CD14-positive monocyte (primary cell): ENCODE results near the gene BPI. TPM values are rescaled to one million over a fixed set of nuclear protein-coding genes. Genes with fewer than 3 reads are reported as not detected.

Experiments
- DNase-seq, 3 donors: peaks; one replicate each; pipeline ENCODE4 v3.0.0-alpha.2; 2011 to 2022
- H2AFZ ChIP-seq: 2 replicates; pipeline ENCODE4 v1.6.0; 2012; ENCODE audit warnings: mild to moderate bottlenecking, low read depth, low read length, inconsistent platforms; ENCODE audit not compliant: insufficient read depth, poor library complexity, severe bottlenecking
- H3K27ac ChIP-seq, 2 donors: 1 replicate in 1 of 2; 2 replicates in 1 of 2; pipeline ENCODE4 v1.5.1; 2012 to 2013; ENCODE audit warnings: low read length in 2 of 2, control low read depth in 1 of 2, inconsistent platforms in 1 of 2, low read depth in 1 of 2, mild to moderate bottlenecking in 1 of 2
- H3K27me3 ChIP-seq, 2 donors: one replicate each; pipeline versions ENCODE4 v1.6.0 to v1.6.1; 2011 to 2013; ENCODE audit warnings: low read length in 2 of 2; ENCODE audit not compliant: control insufficient read depth in 2 of 2, insufficient read depth in 2 of 2
- H3K36me3 ChIP-seq, 2 donors: replicated peaks in 1 of 2; 1 replicate in 1 of 2; 2 replicates in 1 of 2; pipeline versions ENCODE4 v1.5.1 to v1.6.1; 2012 to 2013; ENCODE audit warnings: low read length in 2 of 2, control low read depth in 1 of 2, inconsistent platforms in 1 of 2, mild to moderate bottlenecking in 1 of 2; ENCODE audit not compliant: insufficient read depth in 2 of 2, control insufficient read depth in 1 of 2
- H3K4me1 ChIP-seq, 2 donors: 1 replicate in 1 of 2; 2 replicates in 1 of 2; pipeline versions ENCODE4 v1.5.1 to v1.6.1; 2012 to 2013; ENCODE audit warnings: low read length in 2 of 2, control low read depth in 1 of 2, inconsistent platforms in 1 of 2, mild to moderate bottlenecking in 1 of 2, moderate library complexity in 1 of 2; ENCODE audit not compliant: insufficient read depth in 2 of 2, control insufficient read depth in 1 of 2
- H3K4me2 ChIP-seq: replicated peaks from 2 replicates; pipeline ENCODE3; 2012; ENCODE audit warnings: low read length, moderate library complexity, mild to moderate bottlenecking; ENCODE audit not compliant: poor library complexity, severe bottlenecking; ENCODE audit errors: extremely low read depth
- H3K4me3 ChIP-seq, 3 experiments: fragments of 200-600 bp in 1 of 3; sonication (generic) in 1 of 3; replicated peaks in 1 of 3; 1 replicate in 2 of 3; 2 replicates in 1 of 3; pipeline ENCODE4 v1.5.1; 2011 to 2013; ENCODE audit warnings: low read length in 3 of 3, mild to moderate bottlenecking in 3 of 3, control low read depth in 2 of 3, low read depth in 2 of 3, inconsistent platforms in 1 of 3, moderate library complexity in 1 of 3
- H3K79me2 ChIP-seq: 2 replicates; pipeline ENCODE4 v1.6.0; 2012; ENCODE audit warnings: mild to moderate bottlenecking, control low read depth, inconsistent platforms, low read length, moderate library complexity; ENCODE audit not compliant: insufficient read depth
- H3K9ac ChIP-seq: 2 replicates; pipeline ENCODE4 v1.6.0; 2017; ENCODE audit warnings: low read length, mild to moderate bottlenecking; ENCODE audit not compliant: insufficient read depth, poor library complexity, severe bottlenecking
- H3K9me3 ChIP-seq, 2 donors: replicated peaks in 1 of 2; 1 replicate in 1 of 2; 2 replicates in 1 of 2; pipeline versions ENCODE4 v1.5.1 to v1.6.1; 2012 to 2013; ENCODE audit warnings: low read length in 2 of 2, control low read depth in 1 of 2; ENCODE audit not compliant: control insufficient read depth in 1 of 2, insufficient read depth in 1 of 2
- H4K20me1 ChIP-seq: 2 replicates; pipeline ENCODE4 v1.6.0; 2012; ENCODE audit warnings: mild to moderate bottlenecking, low read length, control low read depth, moderate library complexity; ENCODE audit not compliant: insufficient read depth
- H3K27ac Mint-ChIP-seq, 7 donors: one replicate each; pipeline ENCODE4 v1.8.0; 2020; ENCODE audit warnings: mild to moderate bottlenecking in 7 of 7, mixed read lengths in 7 of 7, moderate library complexity in 6 of 7, inconsistent platforms in 2 of 7
- H3K27me3 Mint-ChIP-seq, 3 donors: one replicate each; pipeline ENCODE4 v1.8.0; 2021 to 2022; ENCODE audit warnings: low read depth in 3 of 3, mild to moderate bottlenecking in 3 of 3, mixed read lengths in 3 of 3, moderate library complexity in 3 of 3, inconsistent platforms in 1 of 3
- H3K36me3 Mint-ChIP-seq, 2 donors: one replicate each; pipeline ENCODE4 v1.8.0; 2020; ENCODE audit warnings: mixed read lengths in 2 of 2, inconsistent platforms in 1 of 2, mild to moderate bottlenecking in 1 of 2
- H3K4me1 Mint-ChIP-seq: one replicate; pipeline ENCODE4 v1.8.0; 2020; ENCODE audit warnings: mild to moderate bottlenecking, mixed read lengths
- H3K4me3 Mint-ChIP-seq, 2 donors: one replicate each; pipeline ENCODE4 v1.8.0; 2020; ENCODE audit warnings: mild to moderate bottlenecking in 2 of 2, mixed read lengths in 2 of 2, moderate library complexity in 1 of 2
- H3K9me3 Mint-ChIP-seq, 7 donors: one replicate each; pipeline ENCODE4 v1.8.0; 2020 to 2022; ENCODE audit warnings: mixed read lengths in 7 of 7, mild to moderate bottlenecking in 6 of 7, moderate library complexity in 6 of 7, inconsistent platforms in 2 of 7
- WGBS: methylation state at CpG from one replicate; pipeline ENCODE4 v1.1.5; 2013; ENCODE audit warnings: missing lambda C conversion rate; ENCODE audit not compliant: insufficient coverage; 5-methylcytosine and 5-hydroxymethylcytosine counted together
- intact Hi-C, 2 donors: fragments of 100-400 bp; cut with micrococcal nuclease; formaldehyde crosslinking; loops; one replicate each; pipeline versions ENCODE4 v1.15.0 to v1.15.1; 2023
- polyA plus RNA-seq, 3 donors: library from polyadenylated mRNA; depleted of rRNA in 1 of 3; unstranded in 2 of 3; stranded (reverse) in 1 of 3; fragments of 300-500 nt in 2 of 3; fragments of >200 nt in 1 of 3; fragmentation: Illumina TruSeq in 2 of 3; gene quantifications; 1 replicate in 2 of 3; 2 replicates in 1 of 3; pipeline ENCODE4 v1.2.3, GENCODE V29; 2012 to 2021
- TF ChIP-seq, protein P1 (sequence below): fragments of 200-600 bp; IDR thresholded peaks from one replicate; pipeline ENCODE4 v1.8.0; 2022; ENCODE audit warnings: antibody characterized with exemption, mild to moderate bottlenecking

Gene BPI
- polyA plus RNA-seq, 3 donors = 8.2 to 9.0 (median 8.7) TPM

DNA sequence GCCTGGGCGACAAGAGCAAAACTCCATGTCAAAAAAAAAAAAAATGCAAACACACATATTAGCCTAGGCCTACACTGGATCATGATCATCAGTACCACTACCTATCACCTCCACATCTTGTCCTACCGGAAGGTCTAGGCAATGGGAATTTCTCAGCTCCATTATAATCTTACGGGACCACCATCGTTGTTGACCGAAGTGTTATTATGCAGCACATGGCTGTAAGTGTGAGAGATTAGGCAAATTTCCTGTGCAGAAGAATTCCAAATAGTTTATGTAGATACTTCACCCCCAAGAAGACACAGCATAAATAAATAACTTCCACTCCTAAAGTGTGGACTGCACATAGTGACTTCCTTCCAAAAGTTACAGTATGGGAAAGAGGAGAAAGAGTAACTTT, 26.7 kb upstream of the BPI start:
- H4K20me1 ChIP-seq = no peaks in the 10 kb centered on the region
- Mint-ChIP-seq H3K36me3 (peaks cover 2 to 5% of the 10 kb centered on the region in 2 donors), H3K4me3 (no peak overlapping the region), H3K9me3 (peaks cover under 1 to 10% (median 5%) of the 10 kb centered on the region in 7 donors), H3K4me1 (peaks cover 43% of the 10 kb centered on the region), H3K27me3 (peaks cover 2 to 5% (median 3%) of the 10 kb centered on the region in 3 donors), H3K27ac (peak overlapping the region in 3 of 7 donors; percentile 31 to 64 (median 43))
- no peak for DNase-seq
- intact Hi-C loops = no loop called here
- TF ChIP-seq, protein P1, sequence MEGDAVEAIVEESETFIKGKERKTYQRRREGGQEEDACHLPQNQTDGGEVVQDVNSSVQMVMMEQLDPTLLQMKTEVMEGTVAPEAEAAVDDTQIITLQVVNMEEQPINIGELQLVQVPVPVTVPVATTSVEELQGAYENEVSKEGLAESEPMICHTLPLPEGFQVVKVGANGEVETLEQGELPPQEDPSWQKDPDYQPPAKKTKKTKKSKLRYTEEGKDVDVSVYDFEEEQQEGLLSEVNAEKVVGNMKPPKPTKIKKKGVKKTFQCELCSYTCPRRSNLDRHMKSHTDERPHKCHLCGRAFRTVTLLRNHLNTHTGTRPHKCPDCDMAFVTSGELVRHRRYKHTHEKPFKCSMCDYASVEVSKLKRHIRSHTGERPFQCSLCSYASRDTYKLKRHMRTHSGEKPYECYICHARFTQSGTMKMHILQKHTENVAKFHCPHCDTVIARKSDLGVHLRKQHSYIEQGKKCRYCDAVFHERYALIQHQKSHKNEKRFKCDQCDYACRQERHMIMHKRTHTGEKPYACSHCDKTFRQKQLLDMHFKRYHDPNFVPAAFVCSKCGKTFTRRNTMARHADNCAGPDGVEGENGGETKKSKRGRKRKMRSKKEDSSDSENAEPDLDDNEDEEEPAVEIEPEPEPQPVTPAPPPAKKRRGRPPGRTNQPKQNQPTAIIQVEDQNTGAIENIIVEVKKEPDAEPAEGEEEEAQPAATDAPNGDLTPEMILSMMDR = no peak
- WGBS = no CpG with 5 or more reads among the region's 5 CpGs
- peaks cover 17 to 21% of the 10 kb centered on the region in 2 donors for H3K4me1 ChIP-seq
- no peaks in the 10 kb centered on the region for H3K36me3 ChIP-seq
- H3K4me3 ChIP-seq = no peak overlapping the region
- no peak overlapping the region for H3K9ac ChIP-seq
- H3K79me2 ChIP-seq = no peaks in the 10 kb centered on the region
- no peak overlapping the region for H3K27ac ChIP-seq
- H2AFZ ChIP-seq = no peak overlapping the region
- H3K27me3 ChIP-seq = no peaks in the 10 kb centered on the region
- peaks cover 0 to 7% of the 10 kb centered on the region in 2 donors for H3K9me3 ChIP-seq
- H3K4me2 ChIP-seq = no peak overlapping the region

GRCh38 chr20:38277691-38278090, 26.3 kb upstream of the BPI start:
- Histone ChIP-seq H4K20me1 (no peaks in the 10 kb centered on the region), H3K9me3 (peaks cover 0 to 7% of the 10 kb centered on the region in 2 donors), H3K36me3 (no peaks in the 10 kb centered on the region), H3K27ac (no peak overlapping the region), H3K9ac (no peak overlapping the region), H3K4me3 (no peak overlapping the region), H3K27me3 (no peaks in the 10 kb centered on the region), H3K79me2 (no peaks in the 10 kb centered on the region), H2AFZ (no peak overlapping the region), H3K4me1 (peaks cover 17 to 21% of the 10 kb centered on the region in 2 donors), H3K4me2 (no peak overlapping the region)
- Mint-ChIP-seq H3K9me3 (peaks cover 3 to 10% (median 5%) of the 10 kb centered on the region in 7 donors), H3K27ac (peak overlapping the region in 1 of 7 donors; percentile 3), H3K4me1 (peaks cover 41% of the 10 kb centered on the region), H3K27me3 (peaks cover 1 to 5% (median 3%) of the 10 kb centered on the region in 3 donors), H3K36me3 (peaks cover 2 to 5% of the 10 kb centered on the region in 2 donors), H3K4me3 (no peak overlapping the region)
- 80% methylated on average over 1 of the region's 2 CpGs for WGBS
- no peak for DNase-seq
- intact Hi-C loops = no loop called here
- TF ChIP-seq, protein P1 = no peak
